GM12873 (cell line): Measurements from ENCODE around the gene ACAN.
A peak's percentile ranks its signal among the peaks of the same experiment; 100 is the strongest.

ENCODE experiments used
- CTCF ChIP-seq: IDR thresholded peaks from 2 replicates; pipeline ENCODE4 v1.5.1; 2012; ENCODE audit warnings: low read depth, mild to moderate bottlenecking, moderate library complexity, low read length, control low read depth; ENCODE audit not compliant: insufficient read depth; ENCODE audit errors: missing control alignments

The ACAN gene

GRCh38 chr15:88887068-88887580, 83.9 kb downstream of the ACAN start:
- no peak for TF ChIP-seq CTCF

- TF ChIP-seq CTCF, result no peak
These were observed 85.5 kb downstream of the ACAN start for GRCh38 chr15:88888719-88889118.

GRCh38 chr15:88890495-88890894, 87.3 kb downstream of the ACAN start:
- no peak for TF ChIP-seq CTCF

- TF ChIP-seq CTCF, result no peak
These were observed 88.5 kb downstream of the ACAN start for GRCh38 chr15:88891540-88892254.

- TF ChIP-seq CTCF, result peak; percentile 89
These were observed 91.1 kb downstream of the ACAN start for GRCh38 chr15:88894348-88894818.

- TF ChIP-seq CTCF, result no peak
These were observed 91.9 kb downstream of the ACAN start, which contains the start of gene HAPLN3 for GRCh38 chr15:88894819-88895767. HAPLN3 (minus strand) TSS chr15:88895544; CDS start chr15:88887298, 8,246 bp downstream.
